MM.1S (cell line): ENCODE measurements around the gene CCDC107.

ENCODE experiments used
- DNase-seq: peaks from one replicate; pipeline ENCODE4 v3.0.0-alpha.2; 2015
- H2AFZ ChIP-seq: fragments of 300-600 bp; sonication (generic); 2 replicates; pipeline ENCODE4 v1.6.0; 2016; ENCODE audit warnings: antibody characterized with exemption, low read length
- H3F3A ChIP-seq: fragments of 300-600 bp; sonication (generic); 2 replicates; pipeline ENCODE4 v1.6.1; 2016; ENCODE audit warnings: mild to moderate bottlenecking, antibody characterized with exemption, low read length, moderate library complexity, mixed read lengths; ENCODE audit not compliant: insufficient read depth
- H3K27ac ChIP-seq: fragments of 300-600 bp; sonication (generic); 2 replicates; pipeline ENCODE4 v1.5.1; 2016; ENCODE audit warnings: mild to moderate bottlenecking, low read length
- H3K27me3 ChIP-seq: fragments of 300-600 bp; sonication (generic); replicated peaks from 2 replicates; pipeline ENCODE4 v1.6.0; 2016; ENCODE audit warnings: low read length; ENCODE audit not compliant: insufficient read depth
- H3K36me3 ChIP-seq: fragments of 300-600 bp; sonication (generic); replicated peaks from 2 replicates; pipeline ENCODE4 v1.6.1; 2016; ENCODE audit warnings: mild to moderate bottlenecking, low read length, mixed read lengths; ENCODE audit not compliant: insufficient read depth
- H3K4me1 ChIP-seq: fragments of 300-600 bp; sonication (generic); 2 replicates; pipeline ENCODE4 v1.6.1; 2016; ENCODE audit warnings: low read length, mixed read lengths
- H3K4me2 ChIP-seq: fragments of 300-600 bp; sonication (generic); 2 replicates; pipeline ENCODE4 v1.6.0; 2016; ENCODE audit warnings: low read depth, low read length
- H3K4me3 ChIP-seq: fragments of 300-600 bp; sonication (generic); 2 replicates; pipeline ENCODE4 v1.5.1; 2016; ENCODE audit warnings: low read length, mixed read lengths
- H3K79me2 ChIP-seq: fragments of 300-600 bp; sonication (generic); 2 replicates; pipeline ENCODE4 v1.6.1; 2016; ENCODE audit warnings: mixed run types, low read length, mixed read lengths
- H3K9ac ChIP-seq: fragments of 300-600 bp; sonication (generic); 2 replicates; pipeline ENCODE4 v1.6.1; 2016; ENCODE audit warnings: low read length, mixed read lengths
- H3K9me2 ChIP-seq: fragments of 300-600 bp; sonication (generic); replicated peaks from 2 replicates; pipeline ENCODE4 v1.6.1; 2016; ENCODE audit warnings: mild to moderate bottlenecking, low read length, mixed read lengths; ENCODE audit not compliant: insufficient read depth
- H3K9me3 ChIP-seq: fragments of 300-600 bp; sonication (generic); replicated peaks from 2 replicates; pipeline ENCODE4 v1.6.1; 2016; ENCODE audit warnings: mild to moderate bottlenecking, low read length, mixed read lengths; ENCODE audit not compliant: insufficient read depth
- H4K20me1 ChIP-seq: fragments of 300-600 bp; sonication (generic); 2 replicates; pipeline ENCODE4 v1.6.1; 2016; ENCODE audit warnings: mild to moderate bottlenecking, low read length, moderate library complexity, mixed read lengths; ENCODE audit not compliant: insufficient read depth
- EZH2 ChIP-seq: fragments of 300-600 bp; sonication (generic); optimal IDR thresholded peaks from 2 replicates; pipeline ENCODE3; 2017; ENCODE audit warnings: low read depth, mild to moderate bottlenecking, antibody characterized with exemption, low read length, mixed read lengths
- EZH2phosphoT487 ChIP-seq: fragments of 300-600 bp; sonication (generic); IDR thresholded peaks from 2 replicates; pipeline ENCODE4 v1.6.1; 2018; ENCODE audit warnings: antibody characterized with exemption, low read length
- TF ChIP-seq, protein P1 (sequence below): fragments of 300-600 bp; sonication (generic); IDR thresholded peaks from 2 replicates; pipeline ENCODE4 v1.5.1; 2016; ENCODE audit warnings: antibody characterized with exemption, low read length, mixed read lengths

CCDC107 gene

DNA sequence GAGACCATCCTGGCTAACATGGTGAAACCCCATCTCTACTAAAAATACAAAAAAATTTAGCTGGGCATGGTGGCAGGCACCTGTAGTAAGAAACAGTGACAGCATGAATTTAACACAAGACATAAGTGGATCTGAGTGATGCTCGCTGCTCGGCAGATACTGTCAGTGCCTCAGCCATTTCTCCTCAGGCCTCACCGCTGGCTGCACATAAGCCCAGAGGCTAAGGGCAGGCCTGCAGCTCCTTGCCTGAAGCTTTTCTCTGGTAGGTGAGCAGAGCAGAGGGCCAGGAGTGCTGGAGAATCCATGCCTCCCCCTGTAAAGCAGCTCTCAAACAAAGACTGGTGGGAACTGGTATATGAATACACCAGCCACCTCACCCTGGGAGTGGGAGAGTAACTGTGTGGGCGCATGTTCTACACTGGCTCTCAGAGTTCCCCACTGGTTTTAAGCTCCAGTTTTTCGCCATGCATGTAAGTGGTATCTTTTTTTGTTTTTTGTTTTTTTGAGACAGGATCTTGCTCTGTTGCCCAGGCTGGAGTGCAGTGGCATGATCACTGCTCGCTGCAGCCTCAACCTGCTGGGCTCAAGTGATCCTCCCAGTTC lies 29.6 kb upstream of the CCDC107 start:
- Histone ChIP-seq H4K20me1 (no peaks in the 10 kb centered on the region), H3K9me3 (no peaks in the 10 kb centered on the region), H3K4me2 (no peak overlapping the region), H3F3A (no peaks in the 10 kb centered on the region), H3K4me3 (no peak overlapping the region), H3K79me2 (no peaks in the 10 kb centered on the region), H3K27me3 (no peaks in the 10 kb centered on the region), H3K4me1 (no peaks in the 10 kb centered on the region), H2AFZ (no peak overlapping the region), H3K9me2 (no peaks in the 10 kb centered on the region), H3K27ac (no peak overlapping the region), H3K9ac (no peak overlapping the region), H3K36me3 (no peaks in the 10 kb centered on the region)
- TF ChIP-seq EZH2 (no peak), EZH2phosphoT487 (no peak)
- TF ChIP-seq, protein P1, sequence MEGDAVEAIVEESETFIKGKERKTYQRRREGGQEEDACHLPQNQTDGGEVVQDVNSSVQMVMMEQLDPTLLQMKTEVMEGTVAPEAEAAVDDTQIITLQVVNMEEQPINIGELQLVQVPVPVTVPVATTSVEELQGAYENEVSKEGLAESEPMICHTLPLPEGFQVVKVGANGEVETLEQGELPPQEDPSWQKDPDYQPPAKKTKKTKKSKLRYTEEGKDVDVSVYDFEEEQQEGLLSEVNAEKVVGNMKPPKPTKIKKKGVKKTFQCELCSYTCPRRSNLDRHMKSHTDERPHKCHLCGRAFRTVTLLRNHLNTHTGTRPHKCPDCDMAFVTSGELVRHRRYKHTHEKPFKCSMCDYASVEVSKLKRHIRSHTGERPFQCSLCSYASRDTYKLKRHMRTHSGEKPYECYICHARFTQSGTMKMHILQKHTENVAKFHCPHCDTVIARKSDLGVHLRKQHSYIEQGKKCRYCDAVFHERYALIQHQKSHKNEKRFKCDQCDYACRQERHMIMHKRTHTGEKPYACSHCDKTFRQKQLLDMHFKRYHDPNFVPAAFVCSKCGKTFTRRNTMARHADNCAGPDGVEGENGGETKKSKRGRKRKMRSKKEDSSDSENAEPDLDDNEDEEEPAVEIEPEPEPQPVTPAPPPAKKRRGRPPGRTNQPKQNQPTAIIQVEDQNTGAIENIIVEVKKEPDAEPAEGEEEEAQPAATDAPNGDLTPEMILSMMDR, result no peak
- DNase-seq, result no peak

DNA sequence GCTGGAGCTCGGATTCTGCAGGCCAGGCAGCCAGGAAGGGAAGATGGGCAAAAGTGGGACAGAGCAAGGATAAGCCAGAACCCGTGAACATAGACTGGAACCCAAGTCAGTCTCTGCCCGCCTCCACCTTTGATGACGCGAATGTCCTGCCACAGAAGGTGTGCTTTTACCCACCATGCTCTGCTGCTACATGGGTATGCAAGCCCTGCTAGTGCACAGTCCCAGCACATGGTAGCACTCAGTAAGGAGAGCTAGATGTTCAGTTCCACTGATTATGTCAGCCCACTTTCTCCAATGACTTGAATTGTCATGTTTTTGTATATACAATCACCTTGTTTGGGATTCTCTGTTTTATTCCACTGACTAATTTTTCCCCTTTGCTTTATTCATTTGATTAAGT lies 28.5 kb upstream of the CCDC107 start:
- Histone ChIP-seq H3K9me2 (no peaks in the 10 kb centered on the region), H3K4me1 (no peaks in the 10 kb centered on the region), H3K79me2 (no peaks in the 10 kb centered on the region), H3K27ac (no peak overlapping the region), H3F3A (no peaks in the 10 kb centered on the region), H2AFZ (no peak overlapping the region), H3K4me3 (no peak overlapping the region), H3K36me3 (no peaks in the 10 kb centered on the region), H3K4me2 (no peak overlapping the region), H4K20me1 (no peaks in the 10 kb centered on the region), H3K9ac (no peak overlapping the region), H3K27me3 (no peaks in the 10 kb centered on the region), H3K9me3 (no peaks in the 10 kb centered on the region)
- no peak for DNase-seq
- TF ChIP-seq, protein P1, result no peak
- TF ChIP-seq EZH2, result no peak
- TF ChIP-seq EZH2phosphoT487, result no peak

DNA sequence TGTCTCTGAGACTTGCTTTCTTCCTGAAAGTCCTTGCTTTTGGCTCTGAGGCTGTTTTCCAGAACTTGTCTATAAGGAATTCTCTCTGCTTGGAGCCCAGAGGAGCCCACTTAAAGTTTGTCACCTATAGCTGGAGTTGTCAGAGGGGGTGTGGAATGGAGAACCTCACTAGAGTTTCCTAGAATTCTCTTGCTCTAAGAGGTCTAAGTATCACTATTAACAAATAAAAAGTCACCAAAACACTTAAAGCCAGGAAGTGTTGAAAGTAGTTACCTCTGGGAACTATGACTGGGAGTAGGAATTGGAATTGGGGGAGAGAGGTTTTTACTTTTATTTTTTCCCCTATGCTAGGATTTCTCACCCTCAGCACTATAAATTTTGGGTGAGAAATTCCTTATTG lies 22.4 kb upstream of the CCDC107 start:
- Histone ChIP-seq H3K36me3 (no peaks in the 10 kb centered on the region), H3K4me2 (no peak overlapping the region), H4K20me1 (no peaks in the 10 kb centered on the region), H3K27ac (no peak overlapping the region), H3K9me2 (no peaks in the 10 kb centered on the region), H2AFZ (no peak overlapping the region), H3K9me3 (no peaks in the 10 kb centered on the region), H3K79me2 (no peaks in the 10 kb centered on the region), H3K9ac (no peak overlapping the region), H3K4me1 (peaks cover 10% of the 10 kb centered on the region), H3K27me3 (no peaks in the 10 kb centered on the region), H3F3A (no peaks in the 10 kb centered on the region), H3K4me3 (no peak overlapping the region)
- TF ChIP-seq EZH2 (no peak), EZH2phosphoT487 (no peak)
- TF ChIP-seq, protein P1, result no peak
- DNase-seq, result no peak
